ENCODE data around the gene MEDAG.

- TF ChIP-seq CTCF (conservative IDR thresholded peaks at IDR 0.05), result no peak
- no peak for TF ChIP-seq ZFX (IDR thresholded peaks at IDR 0.05)
These were observed 43.4 kb upstream of the MEDAG start for GRCh38 chr13:30862707-30863106.

Data from C4-2B (cell line).